ENCODE measurements around the gene DISC1.

Gene DISC1

GRCh38 chr1:231674575-231674974 lies 48.0 kb downstream of the DISC1 start:
- no peak for FAIRE-seq

- FAIRE-seq, result no peak
Observed at GRCh38 chr1:231676487-231676886, 49.9 kb downstream of the DISC1 start.

- FAIRE-seq, result no peak
Observed at GRCh38 chr1:231677442-231677841, 50.9 kb downstream of the DISC1 start.

- no peak for FAIRE-seq
Observed at GRCh38 chr1:231678011-231678432, 51.4 kb downstream of the DISC1 start.

GRCh38 chr1:231679109-231679508 lies 52.5 kb downstream of the DISC1 start:
- no peak for FAIRE-seq

GRCh38 chr1:231681006-231681405 lies 54.4 kb downstream of the DISC1 start:
- FAIRE-seq, result no peak

- no peak for FAIRE-seq
Observed at GRCh38 chr1:231682779-231683178, 56.2 kb downstream of the DISC1 start.

GRCh38 chr1:231683439-231684165 lies 57.0 kb downstream of the DISC1 start:
- no peak for FAIRE-seq

GRCh38 chr1:231684356-231685244 lies 58.0 kb downstream of the DISC1 start:
- no peak for FAIRE-seq

GRCh38 chr1:231686384-231686783 lies 59.8 kb downstream of the DISC1 start:
- FAIRE-seq, result no peak

- no peak for FAIRE-seq
Observed at GRCh38 chr1:231688989-231689388, 62.4 kb downstream of the DISC1 start.

- FAIRE-seq, result no peak
Observed at GRCh38 chr1:231690059-231690458, 63.5 kb downstream of the DISC1 start.

- FAIRE-seq, result no peak
Observed at GRCh38 chr1:231691618-231692259, 65.1 kb downstream of the DISC1 start.

- FAIRE-seq, result no peak
Observed at GRCh38 chr1:231693361-231694074, 66.9 kb downstream of the DISC1 start.

GRCh38 chr1:231694075-231694431 lies 67.5 kb downstream of the DISC1 start:
- no peak for FAIRE-seq

- no peak for FAIRE-seq
Observed at GRCh38 chr1:231694465-231695077, 68.0 kb downstream of the DISC1 start.

GRCh38 chr1:231695439-231696255 lies 69.1 kb downstream of the DISC1 start:
- no peak for FAIRE-seq

- no peak for FAIRE-seq
Observed at GRCh38 chr1:231699784-231700183, 73.2 kb downstream of the DISC1 start.

- FAIRE-seq, result no peak
Observed at GRCh38 chr1:231701306-231701705, 74.7 kb downstream of the DISC1 start.

GRCh38 chr1:231702331-231702730 lies 75.7 kb downstream of the DISC1 start:
- FAIRE-seq, result no peak

- no peak for FAIRE-seq
Observed at GRCh38 chr1:231702804-231703203, 76.2 kb downstream of the DISC1 start.

All from colon (tissue), 2 donors.